HuH-7.5 (cell line): ENCODE measurements around the gene TRRAP.

Experiments
- DNase-seq: peaks from one replicate; pipeline ENCODE4 v3.0.0; 2011; ENCODE audit warnings: low spot score

The TRRAP gene

GRCh38 chr7:98949336-98950044 lies 71.2 kb downstream of the TRRAP start:
- DNase-seq: no peak

- no peak for DNase-seq
These were observed 77.7 kb downstream of the TRRAP start for GRCh38 chr7:98955992-98956391.

DNA sequence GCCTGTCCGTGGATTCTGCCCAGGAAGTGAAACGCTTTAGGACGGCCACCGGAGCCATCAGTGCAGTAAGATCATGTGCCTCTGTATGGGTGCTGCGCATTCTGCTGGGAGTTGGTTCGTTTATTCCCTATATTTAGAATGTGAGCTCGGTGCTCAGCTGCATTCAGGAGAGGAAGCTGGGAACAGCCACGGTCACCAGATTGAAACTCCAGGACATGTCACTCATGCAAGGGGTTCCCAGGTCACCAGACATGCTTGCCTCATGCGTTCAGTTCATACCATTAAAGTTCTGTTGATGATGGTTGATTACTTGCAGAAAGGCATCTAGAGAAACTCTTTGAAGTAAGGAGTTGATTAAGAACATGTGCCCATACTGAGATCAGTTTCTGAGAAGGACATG lies 78.1 kb downstream of the TRRAP start:
- no peak for DNase-seq

- no peak for DNase-seq
These were observed 78.6 kb downstream of the TRRAP start for GRCh38 chr7:98956937-98957336.

DNA sequence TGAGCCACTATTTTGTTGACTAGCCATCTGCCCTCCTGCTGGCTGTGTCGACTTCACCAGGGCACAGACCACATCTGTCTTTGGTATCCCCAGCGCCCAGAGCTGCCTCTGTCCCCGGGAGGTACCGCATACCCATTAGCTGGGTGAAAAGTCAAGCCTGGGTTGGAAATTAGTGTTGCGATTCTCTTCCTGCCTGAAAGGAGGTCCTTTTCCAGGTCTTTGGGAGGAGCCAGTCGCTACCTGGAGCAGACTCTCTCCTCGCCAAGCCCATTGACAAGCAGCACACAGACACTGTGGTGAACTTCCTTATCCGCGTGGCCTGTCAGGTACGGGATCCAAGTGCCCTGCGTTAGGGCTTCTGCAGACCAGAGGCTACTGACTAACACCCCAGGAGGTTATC lies 79.4 kb downstream of the TRRAP start:
- no peak for DNase-seq

- no peak for DNase-seq
These were observed 80.6 kb downstream of the TRRAP start for GRCh38 chr7:98958968-98959367.

GRCh38 chr7:98963305-98963704 lies 85.0 kb downstream of the TRRAP start:
- DNase-seq: no peak

DNA sequence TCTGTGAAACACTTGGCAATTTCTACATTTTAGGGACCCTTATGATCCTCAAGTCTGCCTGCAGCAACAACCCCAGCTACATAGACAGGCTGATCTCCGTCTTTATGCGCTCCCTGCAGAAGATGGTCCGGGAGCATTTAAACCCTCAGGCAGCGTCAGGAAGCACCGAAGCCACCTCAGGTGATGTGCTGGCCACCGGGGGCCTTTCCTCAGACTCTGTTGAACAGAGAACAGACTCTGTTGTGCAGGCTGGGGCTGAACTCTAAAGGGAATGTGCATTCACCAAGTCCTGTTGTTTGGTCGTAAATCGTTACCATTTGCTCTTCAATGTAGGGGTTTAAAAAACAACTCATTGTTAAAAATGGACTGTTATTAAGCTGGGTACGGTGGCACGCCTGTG lies 86.3 kb downstream of the TRRAP start:
- DNase-seq: no peak

DNA sequence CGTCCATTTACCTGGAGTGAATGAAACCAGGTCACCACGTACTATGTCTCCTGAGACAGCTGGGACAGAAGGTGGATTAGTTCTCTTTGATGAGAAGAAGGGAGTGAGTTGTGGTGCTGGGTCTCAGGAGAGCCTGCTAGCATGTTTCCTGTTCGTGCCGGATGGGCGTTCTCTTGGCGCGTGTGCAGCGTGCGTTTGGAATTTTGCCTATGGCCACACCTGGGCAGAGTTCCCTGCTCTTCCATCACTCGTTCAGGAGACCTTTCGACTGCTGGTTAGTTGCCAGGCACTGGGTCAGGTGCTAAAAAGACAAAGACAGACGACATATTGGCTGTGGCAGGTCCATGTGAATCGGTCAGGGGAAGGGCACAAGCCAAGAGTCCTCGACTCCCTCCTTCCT lies 90.3 kb downstream of the TRRAP start:
- no peak for DNase-seq

DNA sequence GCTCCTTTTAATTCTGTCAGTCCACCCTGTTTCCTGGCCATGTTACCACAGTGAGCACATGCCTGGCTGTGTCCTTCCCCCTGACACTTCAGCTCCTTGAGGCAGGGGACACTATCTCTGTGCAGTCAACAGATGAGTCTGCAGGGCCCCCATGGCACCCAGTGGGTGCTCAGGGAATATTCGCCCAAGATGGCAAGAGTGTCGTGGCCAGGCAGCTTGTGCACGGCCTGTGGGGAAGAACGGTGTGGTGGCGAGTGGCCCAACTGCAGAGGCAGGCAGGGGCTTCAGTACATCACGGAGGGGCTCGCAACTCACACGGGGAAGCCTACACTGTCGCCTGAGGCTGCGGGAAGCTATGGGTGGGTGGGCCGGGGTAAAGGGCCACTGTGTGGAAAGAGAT lies 91.1 kb downstream of the TRRAP start:
- DNase-seq: no peak

DNA sequence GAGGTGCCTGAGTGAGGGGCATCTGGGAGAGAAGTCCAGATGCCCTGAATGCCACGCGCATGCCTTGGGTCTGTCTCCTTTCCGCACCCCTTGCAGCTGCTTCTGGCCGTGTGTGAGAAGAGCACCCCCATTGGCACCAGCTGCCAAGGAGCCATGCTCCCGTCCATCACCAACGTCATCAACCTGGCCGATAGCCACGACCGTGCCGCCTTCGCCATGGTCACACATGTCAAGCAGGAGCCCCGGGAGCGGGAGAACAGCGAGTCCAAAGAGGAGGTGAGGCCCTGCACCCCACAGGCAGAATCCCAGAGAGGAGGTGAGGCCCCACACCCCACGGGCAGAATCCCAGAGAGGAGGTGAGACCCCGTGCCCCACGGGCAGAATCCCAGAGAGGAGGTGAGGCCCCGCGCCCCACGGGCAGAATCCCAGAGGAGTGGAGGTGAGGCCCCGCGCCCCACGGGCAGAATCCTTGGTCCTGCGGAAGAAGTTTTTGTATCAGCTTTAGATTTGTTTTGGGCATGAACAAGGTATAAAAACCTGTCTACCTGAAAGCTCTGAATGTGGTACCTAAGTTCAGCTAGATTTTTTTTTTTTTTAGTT lies 91.8 kb downstream of the TRRAP start:
- no peak for DNase-seq

DNA sequence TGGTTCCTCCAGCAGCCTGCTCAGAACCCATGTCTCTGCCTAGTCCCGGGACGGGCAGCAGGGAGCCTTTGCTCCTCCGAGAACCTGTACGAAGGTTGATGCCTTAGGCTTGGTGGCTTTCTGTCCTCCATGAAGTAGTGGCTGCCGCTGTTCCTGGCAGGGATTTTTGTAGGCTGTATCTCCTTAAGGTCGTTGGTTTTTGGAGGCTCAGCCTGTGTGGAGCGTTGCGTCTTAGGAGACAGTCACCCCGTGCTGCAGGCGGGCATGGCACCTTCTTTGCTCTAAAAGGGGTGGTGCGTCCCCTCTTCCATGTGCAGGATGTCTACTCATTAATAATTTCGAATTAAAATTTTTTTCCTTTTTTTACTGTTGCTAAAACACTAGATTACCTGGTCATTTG lies 92.5 kb downstream of the TRRAP start:
- DNase-seq: no peak

DNA sequence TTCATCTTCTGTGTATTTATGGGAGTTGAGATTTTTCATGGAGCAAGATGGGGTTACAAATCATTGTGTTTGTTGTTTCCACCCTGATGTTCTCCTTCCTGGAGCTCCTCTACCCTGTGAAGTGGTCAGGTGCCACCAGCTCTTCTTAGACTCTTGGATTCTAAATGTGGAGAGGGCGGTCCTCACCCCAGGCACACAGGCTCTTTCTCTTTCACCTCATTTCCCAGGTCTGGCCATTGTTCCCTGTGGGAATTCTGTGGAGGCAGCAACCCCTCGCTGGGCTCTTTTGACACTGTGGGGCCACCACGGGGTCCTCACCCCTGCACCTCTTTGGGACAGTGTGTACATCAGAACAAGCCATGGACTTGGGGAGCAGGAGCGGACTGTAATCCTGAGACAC lies 95.9 kb downstream of the TRRAP start:
- no peak for DNase-seq

- no peak for DNase-seq
These were observed 96.8 kb downstream of the TRRAP start for GRCh38 chr7:98974906-98975816.

DNA sequence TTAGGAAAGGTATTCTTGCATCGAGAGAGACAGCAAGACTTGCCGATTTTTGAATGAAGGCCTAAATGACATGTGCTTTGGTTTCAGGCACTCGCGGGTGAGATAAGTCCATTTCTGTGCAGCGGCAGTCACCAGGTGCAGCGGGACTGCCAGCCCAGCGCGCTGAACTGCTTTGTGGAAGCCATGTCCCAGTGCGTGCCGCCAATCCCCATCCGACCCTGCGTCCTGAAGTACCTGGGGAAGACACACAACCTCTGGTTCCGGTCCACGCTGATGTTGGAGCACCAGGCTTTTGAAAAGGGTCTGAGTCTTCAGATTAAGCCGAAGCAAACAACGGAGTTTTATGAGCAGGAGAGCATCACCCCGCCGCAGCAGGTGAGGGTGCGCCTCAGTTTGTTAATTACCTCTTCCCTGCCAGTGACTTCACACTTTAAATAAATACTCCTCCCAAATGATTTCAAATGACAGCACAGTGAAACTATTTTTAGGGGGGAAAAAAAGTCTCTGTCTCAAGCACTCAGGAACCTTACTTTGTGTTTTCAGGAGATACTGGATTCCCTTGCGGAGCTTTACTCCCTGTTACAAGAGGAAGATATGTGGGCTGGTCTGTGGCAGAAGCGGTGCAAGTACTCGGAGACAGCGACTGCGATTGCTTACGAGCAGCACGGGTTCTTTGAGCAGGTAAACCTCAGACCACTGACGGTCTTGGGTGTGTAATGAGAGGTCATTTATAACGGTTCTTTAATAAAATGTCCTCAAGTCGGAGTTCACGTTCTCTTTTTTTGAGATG lies 98.3 kb downstream of the TRRAP start:
- DNase-seq: no peak

- no peak for DNase-seq
These were observed 100.3 kb downstream of the TRRAP start for GRCh38 chr7:98978672-98979071.

- DNase-seq: no peak
These were observed 103.4 kb downstream of the TRRAP start for GRCh38 chr7:98981701-98982100.

- DNase-seq: no peak
These were observed 104.4 kb downstream of the TRRAP start for GRCh38 chr7:98982686-98983085.

DNA sequence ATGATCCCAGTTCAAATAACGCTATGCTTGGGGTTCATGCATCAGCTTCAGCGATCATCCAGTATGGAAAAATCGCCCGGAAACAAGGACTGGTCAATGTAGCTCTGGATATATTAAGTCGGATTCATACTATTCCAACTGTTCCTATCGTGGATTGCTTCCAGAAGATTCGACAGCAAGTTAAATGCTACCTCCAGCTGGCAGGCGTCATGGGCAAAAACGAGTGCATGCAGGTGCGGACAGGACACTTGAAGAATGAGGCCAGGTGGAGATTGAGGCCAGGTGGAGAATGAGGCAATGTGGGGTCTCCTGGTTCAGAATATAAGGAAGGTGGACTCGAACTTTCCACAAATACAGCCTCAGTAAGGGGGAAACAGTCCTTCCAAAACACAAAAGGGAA lies 105.8 kb downstream of the TRRAP start:
- no peak for DNase-seq

DNA sequence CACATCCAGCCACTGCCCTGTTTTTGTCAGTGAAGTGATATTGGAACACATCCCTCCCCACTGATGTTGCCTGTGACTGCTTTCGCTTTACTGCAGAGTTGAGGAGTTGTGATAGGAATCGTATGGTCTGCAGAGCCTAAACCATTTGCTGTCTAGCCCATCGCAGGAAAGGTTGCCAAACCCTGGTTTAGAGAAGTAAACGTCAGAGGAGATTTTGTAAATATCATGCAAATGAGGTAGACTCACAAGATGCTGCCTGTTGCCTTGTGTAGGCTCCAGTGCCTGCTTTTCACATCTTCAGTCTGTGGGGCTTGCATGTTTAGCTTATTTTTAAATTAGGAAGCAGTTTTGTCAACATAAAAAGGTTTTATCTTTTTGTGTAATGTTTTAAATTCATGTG lies 107.1 kb downstream of the TRRAP start:
- no peak for DNase-seq

DNA sequence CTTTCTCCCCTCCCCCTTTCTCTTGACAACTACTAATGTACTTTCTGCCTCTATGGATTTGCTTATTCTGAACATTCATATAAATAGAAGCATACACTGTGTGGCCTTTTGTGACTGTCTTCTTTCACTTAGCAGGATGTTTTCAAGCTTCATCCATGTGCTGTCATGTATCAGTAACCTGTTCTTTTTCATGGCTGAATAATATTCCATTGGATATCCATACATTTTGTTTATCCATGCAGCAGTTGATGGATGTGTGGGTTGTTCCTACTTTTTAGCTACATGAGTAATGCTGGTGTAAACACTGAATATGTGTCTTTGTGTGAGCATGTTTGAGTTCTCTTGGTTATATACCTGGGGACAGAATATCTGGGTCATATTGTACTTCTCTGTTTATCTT lies 107.6 kb downstream of the TRRAP start:
- DNase-seq: no peak

DNA sequence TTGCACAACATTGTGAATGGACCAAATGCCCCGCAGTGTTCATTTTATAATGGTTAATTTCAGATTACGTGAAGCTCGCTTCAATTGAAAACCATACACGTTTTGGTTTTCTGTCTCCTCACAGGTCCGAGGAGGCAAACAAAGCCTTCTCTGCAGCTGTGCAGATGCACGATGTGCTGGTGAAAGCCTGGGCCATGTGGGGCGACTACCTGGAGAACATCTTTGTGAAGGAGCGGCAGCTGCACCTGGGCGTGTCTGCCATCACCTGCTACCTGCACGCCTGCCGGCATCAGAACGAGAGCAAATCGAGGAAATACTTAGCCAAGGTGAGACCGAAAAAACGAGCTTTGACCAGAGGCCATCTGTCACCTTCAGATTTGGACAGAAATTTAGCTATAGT lies 110.3 kb downstream of the TRRAP start:
- DNase-seq: no peak
